HG03558 (cell line): ENCODE measurements around the gene IFT81.
"Not testable (repeated sequence)": the region's sequence is repeated elsewhere in the genome, so short reads cannot be mapped to it uniquely, and the experiment has no call there.

Experiments
- ATAC-seq: cut with Tn5 transposase; IDR thresholded peaks from one replicate; pipeline ENCODE4 v1.9.1; 2021; ENCODE audit warnings: moderate number of reproducible peaks; ENCODE audit not compliant: unreplicated experiment; ENCODE audit errors: extremely low read depth

IFT81 gene

DNA sequence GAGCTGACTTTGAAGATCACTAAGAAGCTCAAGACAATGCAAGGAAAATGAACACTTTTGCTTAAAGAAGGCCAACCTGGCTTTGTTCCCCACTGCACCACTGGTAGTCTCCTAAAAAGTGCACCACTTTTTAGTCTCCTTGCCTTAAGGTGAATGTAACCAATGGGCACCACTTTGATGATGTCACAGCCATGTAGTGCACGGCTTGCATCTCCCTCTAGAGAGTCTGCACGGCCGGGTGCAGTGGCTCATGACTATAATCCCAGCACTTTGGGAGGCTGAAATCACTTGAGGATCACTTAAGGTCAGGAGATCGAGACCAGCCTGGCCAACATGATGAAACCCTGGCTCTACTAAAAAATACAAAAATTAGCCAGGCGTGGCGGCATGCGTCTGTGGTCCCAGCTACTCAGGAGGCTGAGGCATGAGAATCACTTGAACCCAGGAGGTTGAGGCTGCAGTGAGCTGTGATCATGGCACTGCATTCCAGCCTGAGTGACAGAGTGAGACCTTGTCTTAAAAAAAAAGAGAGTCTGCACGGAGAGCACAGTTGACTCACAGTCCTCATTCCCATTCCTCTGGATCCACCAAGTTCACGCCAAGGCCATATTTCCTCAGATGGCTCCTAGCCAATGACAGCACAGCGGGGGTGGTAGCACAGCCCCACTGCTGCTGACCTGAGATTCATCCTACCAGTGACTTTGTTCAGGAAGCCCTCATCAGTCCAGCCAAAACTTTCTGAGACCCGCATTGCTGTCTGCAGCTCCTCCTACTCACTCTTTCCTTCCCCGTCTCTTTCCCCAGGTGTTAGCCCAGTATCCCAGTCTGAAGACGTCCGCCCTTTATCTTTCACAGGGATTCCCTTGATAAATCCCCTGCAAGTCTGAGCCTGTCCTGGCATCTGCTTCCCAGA lies 16.5 kb upstream of the IFT81 start:
- no peak for ATAC-seq

DNA sequence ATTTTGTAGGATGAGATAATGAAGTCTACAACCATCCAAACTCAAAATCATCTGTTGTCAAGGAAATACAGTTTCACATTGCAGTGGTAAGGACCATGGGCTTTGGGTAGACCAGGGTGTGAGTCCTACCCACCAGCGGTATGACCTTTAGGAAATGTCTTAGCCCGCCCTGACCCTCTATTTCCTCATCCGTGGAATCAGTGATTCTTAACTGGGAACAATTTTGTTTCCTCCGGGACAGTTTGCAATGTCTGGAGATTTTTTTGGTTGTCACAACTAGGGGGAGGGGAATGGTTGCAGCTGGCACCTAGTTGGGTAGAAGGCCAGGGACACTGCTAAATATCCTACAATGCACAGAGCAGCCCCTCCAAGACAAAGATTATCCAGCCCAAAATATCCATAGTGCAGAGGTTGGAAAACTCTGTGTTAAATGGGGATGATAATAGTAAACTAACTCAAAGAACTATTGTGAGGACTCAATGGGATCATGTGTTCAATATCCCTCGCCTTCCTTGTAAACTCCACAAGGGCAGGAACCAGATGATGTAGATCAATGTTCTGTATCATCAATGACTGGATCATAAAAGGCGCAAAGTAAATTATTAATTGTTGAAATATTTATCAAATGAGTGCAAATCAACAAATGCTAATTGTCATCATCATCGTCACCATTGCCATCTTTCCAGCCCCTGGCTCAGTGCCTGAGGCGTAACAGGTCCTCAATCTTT lies 15.7 kb upstream of the IFT81 start:
- no peak for ATAC-seq

GRCh38 chr12:110109037-110109836 lies 14.9 kb upstream of the IFT81 start:
- no peak for ATAC-seq

GRCh38 chr12:110109837-110110535 lies 14.2 kb upstream of the IFT81 start:
- ATAC-seq: no peak

DNA sequence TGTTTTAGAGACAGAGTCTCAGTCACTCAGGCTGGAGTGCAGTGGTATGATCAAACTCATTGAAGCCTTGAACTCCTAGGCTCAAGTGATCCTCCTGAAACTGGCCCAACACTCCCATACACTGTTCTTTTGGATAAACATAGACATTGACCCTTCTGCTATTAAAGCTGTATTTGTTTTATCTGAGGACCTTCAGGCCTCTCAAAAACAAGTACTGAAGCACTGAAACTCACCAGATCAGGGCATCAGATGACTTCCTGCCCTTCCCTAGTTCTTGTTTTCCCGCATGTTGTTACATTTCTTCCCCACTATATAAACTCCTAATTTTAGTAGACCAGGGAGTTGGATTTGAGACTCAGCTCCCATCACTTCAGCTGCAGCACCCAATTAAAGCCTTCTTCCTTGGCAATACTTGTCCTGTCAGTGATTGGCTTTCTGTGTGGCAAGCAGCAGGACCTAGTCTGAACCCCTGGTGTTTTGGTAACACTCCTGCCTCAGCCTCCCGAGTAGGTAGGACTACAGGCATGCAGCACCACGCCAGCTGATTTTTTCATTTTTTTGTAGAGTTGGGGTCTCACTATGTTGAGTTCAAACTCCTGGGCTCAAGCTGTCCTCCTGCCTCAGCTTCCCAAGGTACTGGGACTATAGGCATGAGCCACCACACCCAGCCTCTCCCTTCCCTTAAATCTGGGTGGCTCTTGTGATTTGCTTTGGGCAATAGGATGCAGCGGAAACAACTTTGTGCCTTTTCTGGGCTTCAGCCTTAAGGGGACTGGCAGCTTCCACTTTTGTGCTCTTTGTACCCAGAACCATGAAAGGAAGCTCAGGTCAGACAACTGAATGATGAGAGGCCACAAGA lies 12.5 kb upstream of the IFT81 start:
- ATAC-seq: no peak

DNA sequence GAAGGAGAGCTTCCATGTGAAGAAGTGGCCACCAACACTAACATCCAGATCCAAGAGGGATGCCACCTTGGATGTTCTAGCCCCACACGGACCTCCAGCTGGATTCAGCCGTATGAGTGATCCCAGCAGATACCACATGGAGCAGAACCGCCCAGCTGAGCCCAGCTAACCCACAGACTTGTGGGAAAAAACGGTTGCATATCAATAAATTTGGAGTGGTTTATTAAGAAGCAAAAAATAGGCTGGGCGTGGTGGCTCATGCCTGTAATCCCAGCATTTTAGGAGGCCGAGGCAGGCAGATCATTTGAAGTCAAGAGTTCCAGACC lies 11.9 kb upstream of the IFT81 start:
- no peak for ATAC-seq

GRCh38 chr12:110114528-110114937 lies 9.6 kb upstream of the IFT81 start:
- ATAC-seq: no peak

GRCh38 chr12:110115675-110116074 lies 8.5 kb upstream of the IFT81 start:
- ATAC-seq: no peak

- no peak for ATAC-seq
Measured at GRCh38 chr12:110116623-110117022, 7.5 kb upstream of the IFT81 start.

GRCh38 chr12:110117210-110117609 lies 6.9 kb upstream of the IFT81 start:
- not testable (repeated sequence) for ATAC-seq

- no peak for ATAC-seq
Measured at GRCh38 chr12:110117956-110118685, 6.0 kb upstream of the IFT81 start.

GRCh38 chr12:110122929-110123328 lies 1.2 kb upstream of the IFT81 start:
- ATAC-seq: no peak

- ATAC-seq: no peak
Measured at GRCh38 chr12:110123919-110124268, 263 bp upstream of the IFT81 start.

- ATAC-seq: no peak
Measured at GRCh38 chr12:110126557-110126956, 2.4 kb downstream of the IFT81 start.

DNA sequence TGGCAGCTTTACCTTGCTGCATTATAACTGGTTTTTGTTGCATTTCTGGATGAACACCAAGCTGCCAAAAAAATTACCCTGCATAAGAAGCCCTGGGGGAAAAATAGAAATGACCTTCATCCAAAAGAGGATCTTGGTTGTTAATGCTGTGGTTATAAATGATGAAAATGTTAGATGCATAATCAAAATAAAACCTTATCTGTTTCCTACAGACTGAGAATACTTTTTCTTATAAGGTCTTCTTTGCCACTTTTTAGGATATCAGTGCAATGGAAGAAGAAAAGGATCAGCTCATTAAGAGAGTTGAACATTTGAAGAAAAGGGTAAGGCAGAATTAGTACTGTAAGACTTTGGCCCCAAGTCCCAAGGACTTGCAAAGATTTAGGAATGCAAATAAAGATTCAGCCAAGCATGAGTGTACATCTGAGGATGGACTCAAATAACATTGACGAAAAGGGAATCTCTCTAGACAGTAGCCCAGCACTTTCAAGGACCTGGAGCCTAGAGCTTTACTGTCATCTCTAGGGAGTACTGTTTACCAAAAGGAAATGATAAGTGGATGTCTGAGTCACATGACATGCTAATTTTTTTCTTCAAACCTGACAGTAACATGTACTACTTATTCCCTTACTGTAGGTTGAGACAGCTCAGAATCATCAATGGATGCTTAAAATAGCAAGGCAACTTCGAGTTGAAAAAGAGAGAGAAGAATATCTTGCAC lies 10.7 kb downstream of the IFT81 start:
- ATAC-seq: no peak

GRCh38 chr12:110135806-110136205 lies 11.6 kb downstream of the IFT81 start:
- ATAC-seq: no peak

DNA sequence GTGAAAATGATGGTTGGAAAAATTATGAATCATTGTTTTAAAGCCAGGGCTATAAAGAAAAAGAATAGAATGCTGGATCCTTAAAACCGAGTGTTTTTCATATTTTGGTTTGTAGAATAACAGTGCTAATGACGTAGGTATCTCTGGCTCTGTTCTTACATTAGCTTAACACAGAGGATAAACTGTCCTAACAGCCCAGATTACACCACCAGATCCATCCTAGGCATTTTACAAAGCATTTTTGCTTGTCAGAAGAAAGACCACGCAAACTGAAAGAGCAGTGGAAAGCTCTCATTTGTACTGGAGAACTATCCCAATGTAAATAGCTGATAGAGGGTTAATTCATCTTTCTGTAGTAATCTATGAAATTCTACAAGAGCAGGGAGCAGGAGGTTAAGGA lies 13.6 kb downstream of the IFT81 start:
- no peak for ATAC-seq

GRCh38 chr12:110141389-110141788 lies 17.2 kb downstream of the IFT81 start:
- no peak for ATAC-seq
